HG03066 (cell line): ENCODE data around the gene ARRDC2.
A peak's percentile ranks its signal among the peaks of the same experiment; 100 is the strongest.
"Not testable (repeated sequence)": the region's sequence is repeated elsewhere in the genome, so short reads cannot be mapped to it uniquely, and the experiment has no call there.

ENCODE experiments used
- ATAC-seq: cut with Tn5 transposase; IDR thresholded peaks from one replicate; pipeline ENCODE4 v1.9.1; 2021; ENCODE audit warnings: low read depth; ENCODE audit not compliant: unreplicated experiment

The ARRDC2 gene

DNA sequence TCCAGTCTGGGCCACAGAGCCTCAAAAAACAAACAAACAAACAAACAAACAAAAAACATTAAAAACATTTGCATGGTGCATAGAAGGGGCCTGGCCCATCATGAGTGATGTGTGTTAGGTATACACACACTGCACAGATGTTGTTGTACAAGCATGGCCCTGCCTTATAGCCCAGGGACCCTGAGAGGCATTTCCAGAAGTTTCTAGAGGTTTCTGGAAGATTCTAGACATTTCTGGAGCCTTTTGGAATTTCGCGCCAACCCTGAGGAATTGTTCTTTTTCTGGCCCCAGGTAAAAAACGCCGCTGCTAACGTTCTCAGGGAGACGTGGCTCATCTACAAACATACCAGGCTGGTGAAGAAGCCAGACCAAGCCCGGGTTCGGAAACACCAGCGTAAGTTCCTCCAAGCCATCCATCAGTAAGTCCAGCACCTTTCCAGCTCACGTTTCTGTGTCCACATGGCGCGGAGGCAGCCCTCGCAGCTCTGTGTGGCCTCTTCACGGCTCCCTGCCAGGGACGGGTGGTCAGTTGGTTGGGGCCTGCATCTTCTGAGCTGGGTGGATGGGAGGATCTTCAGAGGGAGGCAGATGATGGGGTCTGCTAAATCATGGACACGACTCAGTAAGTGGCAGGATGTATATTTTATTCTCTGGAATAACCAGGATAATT lies 18.4 kb upstream of the ARRDC2 start:
- ATAC-seq = no peak

DNA sequence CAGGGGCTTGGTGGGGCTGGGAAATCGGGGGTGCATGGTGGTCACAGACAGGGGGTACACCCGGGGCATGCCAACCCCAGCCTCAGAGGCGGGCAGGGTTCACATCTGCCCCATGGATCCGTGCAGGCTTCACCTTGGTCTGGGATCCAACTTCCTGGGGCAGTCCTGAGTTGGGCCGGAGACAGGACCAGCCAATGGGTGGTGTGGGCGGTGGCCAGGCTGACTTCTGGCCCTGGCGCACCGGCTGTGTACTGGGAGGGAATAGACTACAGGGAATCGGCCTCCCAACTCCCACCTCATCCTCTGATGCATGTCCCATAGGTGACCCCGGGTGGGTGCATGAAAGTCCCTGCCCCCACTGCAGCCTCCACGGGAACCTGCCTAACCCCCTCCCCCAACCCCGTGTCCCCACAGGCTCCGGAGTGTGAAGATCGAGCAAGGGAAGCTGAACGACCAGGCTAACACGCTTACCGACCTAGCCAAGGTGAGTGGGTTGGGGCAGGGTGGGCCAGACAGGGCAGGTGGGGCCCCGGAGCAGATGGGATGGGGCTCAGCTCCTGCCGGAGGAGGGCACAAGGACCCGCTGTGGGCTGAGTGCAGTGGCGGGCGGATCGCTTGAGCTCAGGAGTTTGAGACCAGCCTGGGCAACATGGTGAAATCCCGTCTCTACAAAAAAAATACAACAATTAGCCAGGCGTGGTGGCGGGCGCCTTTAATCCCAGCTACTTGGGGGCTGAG lies 14.7 kb upstream of the ARRDC2 start:
- no peak for ATAC-seq

DNA sequence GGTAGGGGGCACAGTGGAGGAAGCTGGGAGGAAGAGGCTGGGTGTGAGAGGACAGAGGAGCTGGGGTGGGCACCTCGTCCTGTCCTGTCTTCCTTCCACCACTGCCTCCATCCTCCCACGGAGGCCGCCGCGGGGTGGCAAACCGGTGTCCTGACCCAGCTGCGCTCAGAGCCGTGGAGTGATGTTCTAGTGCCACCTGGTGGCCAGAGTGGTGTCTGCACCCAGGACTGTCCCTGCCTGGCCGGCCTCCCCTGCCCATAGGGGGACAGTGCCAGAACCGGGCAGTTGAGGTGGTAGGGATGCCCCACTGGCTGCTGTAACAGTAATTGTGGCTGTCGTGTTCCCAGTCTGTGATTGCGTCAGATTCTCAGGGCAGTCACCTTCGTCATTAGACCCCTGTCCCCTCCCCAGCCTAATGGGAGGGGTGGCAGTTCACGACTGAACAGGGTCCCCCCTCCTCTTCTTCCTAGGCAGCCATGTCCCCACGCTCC lies 11.1 kb upstream of the ARRDC2 start:
- ATAC-seq = no peak

DNA sequence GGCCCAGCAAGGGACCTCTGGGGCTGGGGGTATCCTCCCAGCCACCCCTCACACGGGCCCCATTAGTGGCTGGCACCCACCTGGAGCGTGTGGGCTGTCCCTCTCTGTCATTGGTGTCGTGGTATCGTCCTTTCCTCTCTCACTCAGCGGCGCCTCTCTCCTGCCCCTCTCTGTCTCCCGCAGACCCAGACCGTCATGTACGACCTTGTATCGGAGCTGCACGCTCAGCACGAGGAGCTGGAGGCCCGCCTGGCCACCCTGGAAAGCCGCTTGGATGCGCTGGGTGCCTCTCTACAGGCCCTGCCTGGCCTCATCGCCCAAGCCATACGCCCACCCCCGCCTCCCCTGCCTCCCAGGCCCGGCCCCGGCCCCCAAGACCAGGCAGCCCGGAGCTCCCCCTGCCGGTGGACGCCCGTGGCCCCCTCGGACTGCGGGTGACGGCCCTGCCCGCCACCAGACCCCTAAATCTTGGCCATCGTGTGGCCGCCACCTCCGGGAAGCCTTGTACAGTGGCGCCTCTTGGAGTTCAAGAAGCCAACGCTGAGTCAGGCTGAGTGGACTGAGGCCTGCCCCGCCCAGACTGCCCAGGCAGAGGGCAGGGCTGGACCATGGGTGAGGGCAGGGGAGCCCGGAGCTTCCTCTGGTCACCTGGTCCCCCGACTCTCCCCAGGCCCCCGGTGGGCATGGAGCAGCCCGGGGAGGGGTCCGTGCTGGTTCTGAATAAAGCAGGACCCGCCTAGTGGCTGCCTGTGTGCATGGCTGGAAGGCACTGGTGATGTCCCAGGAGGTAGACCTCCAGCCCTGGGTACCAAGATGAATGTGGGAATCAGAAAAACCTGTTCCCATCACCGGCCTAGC lies 9.8 kb upstream of the ARRDC2 start:
- no peak for ATAC-seq

DNA sequence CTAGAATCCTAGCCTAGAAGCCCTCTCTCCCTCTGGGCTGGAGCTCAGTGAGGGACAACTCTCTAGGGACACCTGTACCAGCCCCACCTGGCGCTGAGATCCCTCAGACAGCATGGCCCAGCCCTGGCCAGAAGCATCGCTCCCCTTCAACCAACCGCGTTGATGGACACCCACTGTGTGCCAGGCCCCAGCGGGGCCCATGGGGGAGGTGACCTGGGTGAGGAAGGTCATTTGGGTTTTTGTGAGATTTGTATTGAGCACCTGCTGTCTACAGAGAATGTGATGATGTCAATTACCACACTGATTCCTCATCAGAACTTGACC lies 9.2 kb upstream of the ARRDC2 start:
- no peak for ATAC-seq

DNA sequence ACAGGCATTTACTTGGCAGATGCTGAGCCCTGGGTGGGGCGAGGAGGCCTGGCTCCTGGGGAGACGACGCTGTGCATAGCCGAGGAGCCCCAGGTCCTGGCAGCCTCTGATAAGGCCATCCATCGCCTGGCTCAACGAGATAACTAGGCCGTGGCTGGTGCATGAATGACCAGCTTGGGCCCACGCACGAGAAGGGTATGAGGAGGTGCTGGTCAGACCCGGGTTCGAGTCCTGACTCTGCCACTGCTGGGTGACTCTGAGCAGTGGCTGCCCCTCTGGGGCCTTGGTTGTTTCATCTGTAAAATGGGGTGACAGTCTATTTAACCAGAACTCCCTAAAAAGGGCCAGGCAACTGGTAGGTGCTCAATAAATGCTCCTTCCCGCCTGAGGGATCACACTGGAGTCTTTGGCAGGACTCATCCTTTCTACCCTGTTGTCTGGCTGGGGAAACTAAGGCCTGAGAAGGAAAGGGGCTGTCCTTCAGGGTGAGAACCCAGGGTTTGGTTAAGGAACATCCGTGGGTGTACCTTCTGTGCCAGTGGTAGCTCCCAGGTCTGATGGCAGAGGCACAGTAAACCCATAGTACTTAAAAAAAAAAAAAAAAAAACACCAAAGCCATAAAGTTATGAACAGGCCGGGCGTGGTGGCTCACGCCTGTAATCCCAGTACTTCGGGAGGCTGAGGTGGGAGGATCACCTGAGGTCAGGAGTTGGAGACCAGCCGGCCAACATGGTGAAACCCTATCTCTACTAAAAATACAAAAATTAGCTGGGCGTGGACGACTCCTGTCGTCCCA lies 8.1 kb upstream of the ARRDC2 start:
- no peak for ATAC-seq

DNA sequence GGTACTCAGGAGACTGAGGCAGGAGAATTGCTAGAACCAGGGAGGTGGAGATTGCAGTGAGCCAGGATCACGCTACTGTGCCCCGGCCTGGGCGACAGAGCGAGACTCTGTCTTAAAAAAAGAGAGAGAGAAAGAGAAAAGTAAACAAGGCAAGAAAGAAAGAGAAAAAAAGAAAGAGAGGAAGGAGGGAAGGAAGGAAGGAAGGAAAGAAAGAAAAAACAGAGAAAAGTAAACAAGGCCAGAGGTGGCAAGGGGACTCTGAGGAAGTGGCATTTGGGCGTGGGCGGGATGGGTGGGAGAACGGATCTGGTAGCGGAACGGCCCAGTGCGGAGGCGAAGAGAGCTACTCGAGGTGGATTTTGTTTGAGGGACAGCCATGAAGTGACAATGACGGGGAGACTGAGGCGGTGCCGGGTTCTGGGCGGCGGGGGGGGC lies 7.5 kb upstream of the ARRDC2 start:
- ATAC-seq = peak; percentile 23

DNA sequence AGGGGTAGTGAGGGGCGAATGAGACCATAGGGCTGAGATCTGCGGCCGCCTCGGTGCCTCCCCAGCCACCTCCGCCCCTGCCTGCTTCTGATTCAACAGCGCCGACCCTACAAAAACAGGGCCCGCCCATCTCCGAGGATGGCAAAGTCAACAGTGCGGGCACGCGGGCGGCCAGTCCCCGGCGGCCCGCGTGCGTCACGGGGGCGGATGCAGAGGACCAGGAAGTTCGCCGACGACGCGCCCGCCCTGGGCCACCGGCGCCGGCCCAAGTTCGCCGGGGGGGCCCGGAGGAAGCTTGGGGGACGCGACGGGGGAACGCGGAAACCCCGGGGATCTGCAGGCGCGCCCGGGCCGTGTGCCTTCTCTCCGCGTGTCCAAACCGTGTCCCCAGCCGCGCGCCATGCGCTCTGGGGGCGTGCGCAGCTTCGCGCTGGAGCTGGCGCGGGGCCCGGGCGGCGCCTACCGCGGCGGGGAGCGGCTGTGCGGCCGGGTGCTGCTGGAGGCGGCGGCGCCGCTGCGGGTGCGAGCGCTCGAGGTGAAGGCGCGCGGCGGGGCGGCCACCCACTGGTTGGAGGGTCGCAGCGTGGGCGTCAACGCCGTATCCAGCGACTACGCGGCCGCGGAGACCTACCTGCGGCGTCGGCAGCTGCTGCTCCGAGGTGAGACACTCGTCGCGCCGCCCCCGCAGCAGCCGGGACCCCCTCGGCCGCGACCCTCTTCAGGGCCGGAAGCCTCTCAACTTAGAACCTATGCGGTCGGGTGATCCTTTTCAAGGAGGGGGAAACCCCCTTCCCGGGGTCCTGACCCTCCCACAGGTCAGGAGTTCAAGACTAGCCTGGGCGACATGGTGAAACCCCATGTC lies 6.8 kb upstream of the ARRDC2 start:
- ATAC-seq = peak; percentile 63

DNA sequence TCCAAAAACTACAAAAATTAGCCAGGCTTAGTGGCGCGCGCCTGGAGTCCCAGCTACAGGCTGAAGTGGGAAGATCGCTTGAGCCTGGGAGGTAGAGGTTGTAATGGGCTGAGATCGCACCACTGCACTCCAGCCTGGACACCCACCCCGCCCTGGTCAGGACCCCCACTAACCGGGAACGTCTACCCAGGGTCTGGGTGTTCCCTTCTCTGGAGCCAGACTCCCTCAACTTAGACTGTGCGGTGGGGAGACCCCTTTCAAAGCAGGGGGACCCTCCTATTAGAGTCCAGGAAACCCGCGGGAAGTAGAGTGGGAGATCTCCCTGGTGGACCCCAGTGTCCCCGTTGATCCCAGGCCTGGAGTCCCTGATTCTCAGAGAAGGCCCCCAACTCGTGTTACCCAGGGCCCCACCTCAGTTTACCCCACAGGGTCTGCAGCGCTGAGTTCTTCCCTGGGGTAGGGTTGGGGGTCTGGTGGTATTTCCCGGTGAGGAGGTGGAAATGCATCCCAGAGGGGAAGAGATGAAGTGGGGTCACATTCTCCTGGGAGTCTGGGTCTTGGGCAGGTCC lies 6.1 kb upstream of the ARRDC2 start:
- ATAC-seq = no peak

DNA sequence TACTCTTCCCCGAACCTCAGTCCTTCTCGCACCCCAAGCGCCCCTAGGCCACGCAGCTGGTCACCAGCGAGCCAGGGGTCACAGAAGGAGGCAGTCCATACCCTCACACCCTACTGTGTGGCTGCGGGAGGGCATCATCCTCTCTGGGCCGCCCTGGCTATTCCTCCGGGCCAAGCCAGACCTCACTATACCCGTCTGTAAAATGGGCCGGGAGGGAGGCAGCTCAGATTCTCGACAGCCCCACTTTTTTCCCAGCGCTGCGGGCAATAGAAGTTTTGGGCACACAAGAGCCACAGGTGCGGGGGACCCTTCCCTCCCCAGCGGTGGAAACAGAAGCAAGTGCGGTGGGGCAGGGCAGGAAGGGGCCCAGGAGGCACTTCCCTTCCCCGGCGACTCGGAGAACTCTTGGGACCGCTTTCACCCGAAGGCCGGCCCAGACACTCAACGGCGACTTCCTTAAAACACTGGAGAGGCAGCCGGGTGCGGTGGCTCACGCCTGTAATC lies 5.6 kb upstream of the ARRDC2 start:
- no peak for ATAC-seq

DNA sequence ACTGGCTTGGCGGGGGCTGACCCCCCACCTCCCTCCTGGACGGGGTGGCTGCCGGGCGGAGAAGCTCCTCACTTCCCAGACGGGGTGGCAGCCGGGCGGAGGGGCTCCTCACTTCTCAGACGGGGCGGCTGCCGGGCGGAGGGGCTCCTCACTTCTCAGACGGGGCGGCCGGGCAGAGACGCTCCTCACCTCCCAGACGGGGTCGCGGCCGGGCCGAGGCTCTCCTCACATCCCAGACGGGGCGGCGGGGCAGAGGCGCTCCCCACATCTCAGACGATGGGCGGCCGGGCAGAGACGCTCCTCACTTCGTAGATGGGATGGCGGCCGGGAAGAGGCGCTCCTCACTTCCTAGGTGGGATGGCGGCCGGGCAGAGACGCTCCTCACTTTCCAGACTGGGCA lies 2.2 kb upstream of the ARRDC2 start:
- ATAC-seq = not testable (repeated sequence)

DNA sequence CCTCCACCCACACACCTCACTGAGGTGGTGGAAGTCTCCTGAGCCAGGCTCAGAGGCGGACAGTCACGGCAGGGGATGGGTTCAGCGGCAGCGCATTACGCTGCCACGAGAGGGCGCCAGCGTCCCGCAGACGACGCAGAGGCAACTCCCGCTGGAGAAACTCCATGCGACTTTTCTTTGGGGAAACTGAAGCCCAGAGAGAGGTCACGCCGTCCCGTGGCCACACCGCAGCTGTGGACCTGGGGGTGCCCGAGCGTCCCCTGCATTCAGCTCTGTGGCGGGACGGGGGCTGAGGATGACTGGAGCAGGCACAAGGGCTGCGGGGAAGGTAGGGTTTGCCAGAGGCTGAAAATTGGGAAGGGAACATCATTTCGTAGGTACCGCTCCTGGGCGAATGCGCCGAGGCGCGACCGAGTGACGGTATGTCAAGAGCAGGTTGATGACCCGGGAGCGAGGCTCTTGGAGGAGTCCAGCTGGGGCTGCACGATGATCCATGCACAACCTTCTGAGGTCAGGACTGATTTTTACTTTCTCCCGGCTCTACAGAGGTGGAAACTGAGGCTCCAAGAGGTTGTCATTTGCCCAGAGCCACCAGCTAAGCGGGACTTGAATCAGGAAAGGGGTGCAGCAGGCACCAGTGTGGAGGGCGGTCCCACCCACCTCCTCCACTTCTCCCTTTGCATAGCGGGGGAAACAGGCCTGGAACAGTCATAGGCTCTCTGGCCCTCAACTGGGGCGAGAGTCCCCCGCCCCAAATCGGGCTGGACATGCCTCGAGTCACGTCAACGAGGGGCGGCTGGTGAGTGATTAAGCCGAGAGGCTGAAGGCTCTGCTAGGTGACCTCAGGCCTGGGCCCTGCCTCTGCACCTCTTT lies 690 bp upstream of the ARRDC2 start:
- peak; percentile 59 for ATAC-seq

DNA sequence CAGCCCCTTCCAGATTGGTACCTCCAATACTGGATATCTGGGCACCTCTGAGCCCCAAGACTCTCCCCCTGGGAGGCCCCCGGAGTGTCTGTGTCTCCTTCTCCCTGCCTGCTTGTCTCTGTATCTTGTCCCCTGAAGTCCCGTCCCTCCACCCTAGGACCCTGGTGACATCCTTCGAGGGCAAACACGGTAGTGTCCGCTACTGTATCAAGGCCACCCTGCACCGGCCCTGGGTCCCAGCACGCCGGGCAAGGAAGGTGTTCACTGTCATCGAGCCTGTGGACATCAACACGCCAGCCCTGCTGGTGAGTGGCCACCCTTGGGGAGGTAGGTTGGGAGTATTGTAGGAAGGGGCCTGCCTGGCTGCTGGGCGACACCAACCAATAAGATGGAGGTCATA lies 844 bp downstream of the ARRDC2 start:
- ATAC-seq = no peak

DNA sequence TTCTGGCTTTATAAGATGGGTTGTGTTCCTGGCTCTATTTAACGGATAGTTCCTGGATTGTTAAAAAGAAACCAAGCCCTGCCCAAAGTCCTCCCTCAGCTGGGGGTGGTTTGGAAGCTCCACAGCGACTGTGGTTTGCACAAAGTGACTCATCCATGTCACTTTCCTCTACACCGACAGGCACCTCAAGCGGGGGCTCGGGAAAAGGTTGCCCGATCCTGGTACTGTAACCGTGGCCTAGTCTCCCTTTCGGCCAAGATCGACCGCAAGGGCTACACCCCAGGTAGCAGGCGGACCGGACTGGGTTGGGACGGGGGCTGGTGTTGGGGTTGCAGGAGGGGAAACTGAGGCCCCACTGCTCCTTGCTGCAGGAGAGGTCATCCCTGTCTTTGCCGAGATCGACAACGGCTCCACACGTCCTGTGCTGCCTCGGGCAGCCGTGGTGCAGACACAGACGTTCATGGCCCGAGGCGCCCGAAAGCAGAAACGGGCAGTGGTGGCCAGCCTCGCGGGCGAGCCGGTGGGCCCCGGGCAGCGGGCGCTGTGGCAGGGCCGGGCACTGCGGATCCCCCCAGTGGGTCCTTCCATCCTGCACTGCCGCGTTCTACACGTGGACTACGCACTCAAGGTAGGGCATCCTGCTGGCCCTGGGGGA lies 1.6 kb downstream of the ARRDC2 start:
- no peak for ATAC-seq

DNA sequence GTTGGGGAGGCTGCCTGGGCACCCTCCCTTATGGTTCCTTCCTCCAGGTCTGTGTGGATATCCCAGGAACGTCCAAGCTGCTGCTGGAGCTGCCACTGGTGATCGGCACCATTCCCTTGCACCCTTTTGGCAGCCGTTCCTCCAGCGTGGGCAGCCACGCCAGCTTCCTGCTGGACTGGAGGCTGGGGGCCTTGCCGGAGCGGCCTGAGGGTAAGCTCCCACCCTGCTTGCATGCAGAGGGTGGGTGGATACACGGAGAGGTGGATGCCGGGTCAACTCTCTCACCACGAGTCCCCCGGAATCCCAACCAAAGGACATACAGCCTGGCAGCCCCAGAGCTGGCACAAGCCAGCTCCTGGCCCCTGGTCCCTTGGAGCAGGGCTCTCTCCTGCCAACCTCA lies 2.2 kb downstream of the ARRDC2 start:
- no peak for ATAC-seq

DNA sequence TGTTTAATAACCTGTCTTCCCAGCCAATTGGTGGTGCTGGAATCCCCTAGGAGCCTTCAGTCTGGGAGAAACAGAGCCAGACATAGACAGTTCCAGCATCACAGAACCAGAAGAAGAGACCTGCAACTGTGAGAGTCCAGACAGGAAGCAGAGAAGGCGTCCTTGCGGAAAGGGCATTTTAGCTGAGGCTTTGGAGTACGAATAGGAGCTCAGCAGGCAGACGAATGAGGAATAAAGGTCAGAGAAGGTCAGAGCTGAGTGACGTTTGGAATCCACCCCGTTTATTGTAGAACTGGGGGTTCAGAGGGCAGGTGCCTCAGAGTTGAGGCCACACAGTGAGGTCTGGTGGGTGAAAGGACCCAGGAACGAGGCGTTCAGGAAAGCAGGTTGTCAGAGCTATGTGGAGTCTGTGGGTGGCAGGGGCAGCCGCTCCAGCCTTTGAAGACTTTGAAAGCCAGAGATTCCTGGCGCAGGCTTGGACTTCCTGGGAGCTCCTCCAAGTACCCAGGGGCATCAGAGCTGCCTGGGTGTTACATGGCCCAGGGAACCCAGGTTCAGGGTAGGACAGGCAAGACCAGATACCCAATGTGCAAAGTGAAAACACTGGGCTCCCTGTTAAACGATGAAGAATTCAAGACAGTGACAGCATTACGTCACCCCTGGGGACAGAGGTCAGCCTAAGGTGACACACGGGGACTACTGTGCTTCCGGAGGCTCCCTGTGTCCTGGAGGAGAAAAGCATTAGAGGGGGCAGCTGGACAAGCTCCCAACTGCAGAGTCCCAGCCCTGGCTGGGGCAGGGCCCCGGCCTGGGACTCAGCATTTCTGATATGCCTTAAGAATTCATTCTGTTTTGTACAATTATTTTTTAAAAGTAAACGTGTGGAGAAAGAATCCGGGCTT lies 5.5 kb downstream of the ARRDC2 start:
- no peak for ATAC-seq

DNA sequence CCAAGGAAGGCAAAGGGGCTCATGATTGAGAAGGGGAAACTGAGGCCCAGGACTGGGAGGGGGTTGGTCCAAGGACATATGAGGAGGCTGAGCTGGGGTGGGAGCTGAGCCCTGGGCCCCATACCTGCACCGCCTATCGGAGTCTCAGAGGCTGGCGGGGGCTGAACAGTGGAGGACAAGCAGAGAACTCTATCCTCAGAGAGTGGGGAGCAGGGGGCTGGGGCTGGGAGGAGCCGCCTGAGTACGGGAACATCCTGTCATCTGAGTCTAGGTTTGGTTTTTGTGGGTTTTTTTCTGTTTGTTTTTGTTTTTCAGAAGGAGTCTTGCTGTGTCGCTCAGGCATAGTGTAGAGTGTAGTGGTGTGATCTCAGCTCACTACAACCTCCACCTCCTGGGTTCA lies 6.2 kb downstream of the ARRDC2 start:
- ATAC-seq = no peak
